GM12872 (cell line): ENCODE results near the gene NRG2.

Experiments used
- CTCF ChIP-seq: IDR thresholded peaks from 3 replicates; pipeline ENCODE4 v1.5.1; 2011; ENCODE audit warnings: low read depth, mild to moderate bottlenecking, low read length, moderate library complexity; ENCODE audit not compliant: insufficient read depth

The NRG2 gene

GRCh38 chr5:139955616-139956273 is 87.4 kb downstream of the NRG2 start:
- no peak for TF ChIP-seq CTCF

GRCh38 chr5:139955053-139955605 is 88.0 kb downstream of the NRG2 start:
- TF ChIP-seq CTCF, result no peak

GRCh38 chr5:139954462-139954861 is 88.6 kb downstream of the NRG2 start:
- TF ChIP-seq CTCF, result no peak

- no peak for TF ChIP-seq CTCF
These were observed 89.1 kb downstream of the NRG2 start for GRCh38 chr5:139954022-139954421.

- TF ChIP-seq CTCF, result no peak
These were observed 90.5 kb downstream of the NRG2 start for GRCh38 chr5:139952574-139952973.

GRCh38 chr5:139951983-139952382 is 91.1 kb downstream of the NRG2 start:
- no peak for TF ChIP-seq CTCF

GRCh38 chr5:139951296-139951924 is 91.7 kb downstream of the NRG2 start:
- TF ChIP-seq CTCF, result no peak
